ENCODE results near the gene IFI30. TPM values are rescaled to one million over a fixed set of nuclear protein-coding genes. Genes with fewer than 3 reads are reported as not detected.
"Not testable (repeated sequence)": the region's sequence is repeated elsewhere in the genome, so short reads cannot be mapped to it uniquely, and the experiment has no call there.

Gene IFI30
- total RNA-seq, 2 donors from 2014 or later = 10.1 to 25.8 TPM

GRCh38 chr19:18156841-18157464 is 16.7 kb upstream of the IFI30 start:
- no peak overlapping the region for H3K4me3 Mint-ChIP-seq

GRCh38 chr19:18157465-18158063 is 16.0 kb upstream of the IFI30 start:
- H3K27ac Mint-ChIP-seq = no peak overlapping the region
- H3K4me3 Mint-ChIP-seq = no peak overlapping the region
- H3K36me3 Mint-ChIP-seq (ENCODE audit: low read depth) = no peaks in the 10 kb centered on the region
- no peaks in the 10 kb centered on the region for H3K9me3 ChIP-seq (ENCODE audit: control insufficient read depth, low read length, poor library complexity, severe bottlenecking)
- peaks cover 18% of the 10 kb centered on the region for H3K4me1 Mint-ChIP-seq
- no peaks in the 10 kb centered on the region for H3K27me3 Mint-ChIP-seq
- no peak for ATAC-seq
- DNase-seq = no peak

More at GRCh38 chr19:18156841-18157464, 16.7 kb upstream of the IFI30 start:
- Mint-ChIP-seq H3K27me3 (no peaks in the 10 kb centered on the region), H3K36me3 (ENCODE audit: low read depth) (no peaks in the 10 kb centered on the region), H3K27ac (no peak overlapping the region), H3K4me1 (peaks cover 22% of the 10 kb centered on the region)
- no peak for ATAC-seq
- no peak for DNase-seq
- H3K9me3 ChIP-seq (ENCODE audit: control insufficient read depth, low read length, poor library complexity, severe bottlenecking) = no peaks in the 10 kb centered on the region

GRCh38 chr19:18158467-18158866 is 15.1 kb upstream of the IFI30 start:
- no peak for DNase-seq
- H3K4me3 Mint-ChIP-seq = no peak overlapping the region
- H3K27ac Mint-ChIP-seq = no peak overlapping the region
- H3K4me1 Mint-ChIP-seq = peaks cover 18% of the 10 kb centered on the region
- no peaks in the 10 kb centered on the region for H3K27me3 Mint-ChIP-seq
- ATAC-seq = no peak
- H3K36me3 Mint-ChIP-seq (ENCODE audit: low read depth) = no peaks in the 10 kb centered on the region
- H3K9me3 ChIP-seq (ENCODE audit: control insufficient read depth, low read length, poor library complexity, severe bottlenecking) = no peaks in the 10 kb centered on the region

- not testable (repeated sequence) for H3K9me3 ChIP-seq (ENCODE audit: control insufficient read depth, low read length, poor library complexity, severe bottlenecking); H3K27ac Mint-ChIP-seq; H3K27me3 Mint-ChIP-seq; ATAC-seq; DNase-seq; H3K36me3 Mint-ChIP-seq (ENCODE audit: low read depth)
- Mint-ChIP-seq H3K4me1 (peaks cover 15% of the 10 kb centered on the region), H3K4me3 (peak overlapping the region; percentile 49)
Observed at GRCh38 chr19:18159059-18159616, 14.5 kb upstream of the IFI30 start.

GRCh38 chr19:18159810-18160209 is 13.8 kb upstream of the IFI30 start:
- DNase-seq (no peak), ATAC-seq (no peak)
- H3K36me3 Mint-ChIP-seq (ENCODE audit: low read depth) = no peaks in the 10 kb centered on the region
- H3K27ac Mint-ChIP-seq = peak overlapping the region; percentile 32
- no peak overlapping the region for H3K4me3 Mint-ChIP-seq
- no peaks in the 10 kb centered on the region for H3K9me3 ChIP-seq (ENCODE audit: control insufficient read depth, low read length, poor library complexity, severe bottlenecking)
- no peaks in the 10 kb centered on the region for H3K27me3 Mint-ChIP-seq
- H3K4me1 Mint-ChIP-seq = peaks cover 9% of the 10 kb centered on the region

- Mint-ChIP-seq H3K36me3 (ENCODE audit: low read depth) (no peaks in the 10 kb centered on the region), H3K27ac (peak overlapping the region; percentile 32), H3K4me3 (peak overlapping the region; percentile 73), H3K27me3 (no peaks in the 10 kb centered on the region), H3K4me1 (peaks cover 7% of the 10 kb centered on the region)
- no peaks in the 10 kb centered on the region for H3K9me3 ChIP-seq (ENCODE audit: control insufficient read depth, low read length, poor library complexity, severe bottlenecking)
- ATAC-seq (no peak), DNase-seq (no peak)
Observed at GRCh38 chr19:18160493-18160970, 13.1 kb upstream of the IFI30 start.

GRCh38 chr19:18160971-18161635 is 12.5 kb upstream of the IFI30 start:
- H3K27me3 Mint-ChIP-seq = no peaks in the 10 kb centered on the region
- peaks cover 6% of the 10 kb centered on the region for H3K4me1 Mint-ChIP-seq
- no peak overlapping the region for H3K27ac Mint-ChIP-seq
- peaks cover 3% of the 10 kb centered on the region for H3K36me3 Mint-ChIP-seq (ENCODE audit: low read depth)
- peak overlapping the region; percentile 73 for H3K4me3 Mint-ChIP-seq
- DNase-seq = peak; percentile 79 to 90 (median 84)
- ATAC-seq = peak; percentile 99
- no peaks in the 10 kb centered on the region for H3K9me3 ChIP-seq (ENCODE audit: control insufficient read depth, low read length, poor library complexity, severe bottlenecking)

GRCh38 chr19:18161636-18162002 is 12.0 kb upstream of the IFI30 start:
- no peaks in the 10 kb centered on the region for H3K27me3 Mint-ChIP-seq
- no peak overlapping the region for H3K27ac Mint-ChIP-seq
- peaks cover 4% of the 10 kb centered on the region for H3K4me1 Mint-ChIP-seq
- no peak for DNase-seq
- H3K4me3 Mint-ChIP-seq = peak overlapping the region; percentile 49
- H3K36me3 Mint-ChIP-seq (ENCODE audit: low read depth) = peaks cover 3% of the 10 kb centered on the region
- no peak for ATAC-seq
- no peaks in the 10 kb centered on the region for H3K9me3 ChIP-seq (ENCODE audit: control insufficient read depth, low read length, poor library complexity, severe bottlenecking)

GRCh38 chr19:18164072-18164471 is 9.5 kb upstream of the IFI30 start:
- Mint-ChIP-seq H3K36me3 (ENCODE audit: low read depth) (peaks cover 3% of the 10 kb centered on the region), H3K27ac (no peak overlapping the region), H3K4me1 (peaks cover 8% of the 10 kb centered on the region), H3K27me3 (no peaks in the 10 kb centered on the region), H3K4me3 (no peak overlapping the region)
- ATAC-seq (no peak), DNase-seq (no peak)
- H3K9me3 ChIP-seq (ENCODE audit: control insufficient read depth, low read length, poor library complexity, severe bottlenecking) = no peaks in the 10 kb centered on the region

- no peak for ATAC-seq
- no peak overlapping the region for H3K27ac Mint-ChIP-seq
- H3K27me3 Mint-ChIP-seq = no peaks in the 10 kb centered on the region
- no peak for DNase-seq
- H3K4me3 Mint-ChIP-seq = no peak overlapping the region
- H3K9me3 ChIP-seq (ENCODE audit: control insufficient read depth, low read length, poor library complexity, severe bottlenecking) = no peaks in the 10 kb centered on the region
- peaks cover 6% of the 10 kb centered on the region for H3K4me1 Mint-ChIP-seq
- peaks cover 3% of the 10 kb centered on the region for H3K36me3 Mint-ChIP-seq (ENCODE audit: low read depth)
Observed at GRCh38 chr19:18165794-18166544, 7.6 kb upstream of the IFI30 start.

GRCh38 chr19:18167011-18167410 is 6.6 kb upstream of the IFI30 start:
- peaks cover 6% of the 10 kb centered on the region for H3K4me1 Mint-ChIP-seq

GRCh38 chr19:18167975-18168645 is 5.5 kb upstream of the IFI30 start:
- DNase-seq = peak; percentile 33 to 49 (median 34)
- H3K9me3 ChIP-seq (ENCODE audit: control insufficient read depth, low read length, poor library complexity, severe bottlenecking) = no peaks in the 10 kb centered on the region
- no peak overlapping the region for H3K27ac Mint-ChIP-seq
- peaks cover 6% of the 10 kb centered on the region for H3K4me1 Mint-ChIP-seq
- H3K4me3 Mint-ChIP-seq = no peak overlapping the region
- peaks cover 3% of the 10 kb centered on the region for H3K36me3 Mint-ChIP-seq (ENCODE audit: low read depth)
- H3K27me3 Mint-ChIP-seq = no peaks in the 10 kb centered on the region
- ATAC-seq = peak; percentile 81

More at GRCh38 chr19:18167011-18167410, 6.6 kb upstream of the IFI30 start:
- peaks cover 3% of the 10 kb centered on the region for H3K36me3 Mint-ChIP-seq (ENCODE audit: low read depth)
- ATAC-seq (no peak), DNase-seq (no peak)
- no peak overlapping the region for H3K4me3 Mint-ChIP-seq
- no peaks in the 10 kb centered on the region for H3K9me3 ChIP-seq (ENCODE audit: control insufficient read depth, low read length, poor library complexity, severe bottlenecking)
- no peaks in the 10 kb centered on the region for H3K27me3 Mint-ChIP-seq
- H3K27ac Mint-ChIP-seq = no peak overlapping the region
